Mesendoderm (in vitro differentiated cells): ENCODE data around the gene NOX3.
"Not testable (repeated sequence)": the region's sequence is repeated elsewhere in the genome, so short reads cannot be mapped to it uniquely, and the experiment has no call there.

Experiments
- DNase-seq: peaks from one replicate; pipeline ENCODE4 v3.0.0; 2013
- H2AK5ac ChIP-seq: 2 replicates; pipeline ENCODE4 v1.6.1; 2013; ENCODE audit warnings: low read length, inconsistent platforms
- H2BK120ac ChIP-seq: 2 replicates; pipeline ENCODE4 v1.6.1; 2013; ENCODE audit warnings: low read depth, mild to moderate bottlenecking, low read length, moderate library complexity, mixed read lengths
- H2BK15ac ChIP-seq: replicated peaks from 2 replicates; pipeline ENCODE4 v1.6.1; 2013; ENCODE audit warnings: low read depth, mild to moderate bottlenecking, moderate library complexity
- H2BK5ac ChIP-seq: 2 replicates; pipeline ENCODE4 v1.6.1; 2013; ENCODE audit warnings: low read length, inconsistent platforms
- H3K18ac ChIP-seq: 2 replicates; pipeline ENCODE4 v1.6.1; 2013; ENCODE audit warnings: mild to moderate bottlenecking, low read length, mixed read lengths
- H3K23ac ChIP-seq: one replicate; pipeline ENCODE4 v1.6.1; 2013; ENCODE audit warnings: low read length
- H3K27ac ChIP-seq: 2 replicates; pipeline ENCODE4 v1.5.1; 2013; ENCODE audit warnings: low read depth, mild to moderate bottlenecking, inconsistent platforms, low read length, moderate library complexity
- H3K27me3 ChIP-seq: 2 replicates; pipeline ENCODE4 v1.6.1; 2013; ENCODE audit warnings: low read length, control low read depth, mild to moderate bottlenecking, inconsistent platforms; ENCODE audit not compliant: insufficient read depth, poor library complexity
- H3K36me3 ChIP-seq: 2 replicates; pipeline ENCODE4 v1.6.1; 2013; ENCODE audit warnings: low read length, inconsistent platforms; ENCODE audit not compliant: control insufficient read depth, insufficient read depth
- H3K4ac ChIP-seq: one replicate; pipeline ENCODE4 v1.6.1; 2013; ENCODE audit warnings: low read depth, mild to moderate bottlenecking, low read length, moderate library complexity
- H3K4me1 ChIP-seq: 2 replicates; pipeline ENCODE4 v1.6.1; 2013; ENCODE audit warnings: low read depth, low read length, inconsistent platforms; ENCODE audit not compliant: control insufficient read depth
- H3K4me2 ChIP-seq: 2 replicates; pipeline ENCODE4 v1.6.1; 2013; ENCODE audit warnings: low read length
- H3K4me3 ChIP-seq: 2 replicates; pipeline ENCODE4 v1.5.1; 2013; ENCODE audit warnings: mild to moderate bottlenecking, low read length
- H3K56ac ChIP-seq: one replicate; pipeline ENCODE4 v1.6.1; 2013; ENCODE audit warnings: low read length
- H3K79me1 ChIP-seq: 2 replicates; pipeline ENCODE4 v1.6.1; 2013; ENCODE audit warnings: low read length, inconsistent platforms
- H3K79me2 ChIP-seq: 2 replicates; pipeline ENCODE4 v1.6.1; 2013; ENCODE audit warnings: mild to moderate bottlenecking, low read length; ENCODE audit not compliant: control insufficient read depth, insufficient read depth
- H3K9ac ChIP-seq: 2 replicates; pipeline ENCODE4 v1.6.1; 2013; ENCODE audit warnings: low read length, inconsistent platforms
- H4K5ac ChIP-seq: one replicate; pipeline ENCODE4 v1.6.1; 2013; ENCODE audit warnings: low read length
- H4K8ac ChIP-seq: one replicate; pipeline ENCODE4 v1.6.1; 2013; ENCODE audit warnings: low read depth, mild to moderate bottlenecking, control low read depth, low read length, moderate library complexity
- WGBS: extraction: QIAGEN DNeasy Blood & Tissue Kit; methylation state at CpG from one replicate; pipeline ENCODE4 v1.1.7; 2013; ENCODE audit warnings: low lambda C conversion rate, missing lambda C conversion rate; ENCODE audit not compliant: insufficient coverage; ENCODE audit errors: extremely low coverage; 5-methylcytosine and 5-hydroxymethylcytosine counted together

The NOX3 gene

GRCh38 chr6:155488197-155488596, 32.6 kb upstream of the NOX3 start:
- no CpG with 5 or more reads among the region's 6 CpGs for WGBS
- H3K27me3 ChIP-seq, H3K79me1 ChIP-seq, H3K4me3 ChIP-seq, H2AK5ac ChIP-seq, DNase-seq, H3K36me3 ChIP-seq, H2BK5ac ChIP-seq, H3K4me2 ChIP-seq, H2BK15ac ChIP-seq, H3K18ac ChIP-seq, H4K5ac ChIP-seq, H3K27ac ChIP-seq, H4K8ac ChIP-seq, H3K4ac ChIP-seq, H3K9ac ChIP-seq, H3K56ac ChIP-seq, H3K79me2 ChIP-seq, H3K4me1 ChIP-seq, H2BK120ac ChIP-seq, H3K23ac ChIP-seq: not testable (repeated sequence)

GRCh38 chr6:155487371-155488130, 31.9 kb upstream of the NOX3 start:
- Histone ChIP-seq H4K5ac (no peak overlapping the region), H3K27me3 (no peaks in the 10 kb centered on the region), H3K27ac (no peak overlapping the region), H3K56ac (no peak overlapping the region), H3K4me2 (no peak overlapping the region), H3K79me1 (no peaks in the 10 kb centered on the region), H2BK120ac (no peak overlapping the region), H3K4me1 (no peaks in the 10 kb centered on the region), H3K79me2 (no peaks in the 10 kb centered on the region), H3K18ac (no peak overlapping the region), H4K8ac (no peak overlapping the region), H2BK15ac (no peak overlapping the region), H3K36me3 (no peaks in the 10 kb centered on the region), H2AK5ac (no peak overlapping the region), H3K4me3 (no peak overlapping the region), H2BK5ac (no peak overlapping the region), H3K23ac (no peak overlapping the region), H3K4ac (no peak overlapping the region), H3K9ac (no peak overlapping the region)
- no CpG with 5 or more reads among the region's 5 CpGs for WGBS
- no peak for DNase-seq

- WGBS, result no CpG with 5 or more reads among the region's 5 CpGs
- no peak for DNase-seq
Observed at GRCh38 chr6:155486721-155487294, 31.2 kb upstream of the NOX3 start.

GRCh38 chr6:155485756-155486155, 30.1 kb upstream of the NOX3 start:
- WGBS, result no CpG with 5 or more reads among the region's 4 CpGs
- no peak overlapping the region for H2BK5ac ChIP-seq
- no peaks in the 10 kb centered on the region for H3K79me1 ChIP-seq

More at GRCh38 chr6:155486721-155487294, 31.2 kb upstream of the NOX3 start:
- Histone ChIP-seq H3K4me2 (no peak overlapping the region), H2BK15ac (no peak overlapping the region), H3K79me2 (no peaks in the 10 kb centered on the region), H3K79me1 (no peaks in the 10 kb centered on the region), H3K36me3 (no peaks in the 10 kb centered on the region), H4K5ac (no peak overlapping the region), H3K27me3 (no peaks in the 10 kb centered on the region), H2AK5ac (no peak overlapping the region), H3K4me1 (no peaks in the 10 kb centered on the region), H3K18ac (no peak overlapping the region), H3K4ac (no peak overlapping the region), H2BK120ac (no peak overlapping the region), H3K9ac (no peak overlapping the region), H3K56ac (no peak overlapping the region), H3K23ac (no peak overlapping the region), H2BK5ac (no peak overlapping the region), H3K4me3 (no peak overlapping the region), H4K8ac (no peak overlapping the region), H3K27ac (no peak overlapping the region)

GRCh38 chr6:155483858-155484257, 28.2 kb upstream of the NOX3 start:
- Histone ChIP-seq H3K4me3 (no peak overlapping the region), H2BK5ac (no peak overlapping the region), H3K27me3 (no peaks in the 10 kb centered on the region), H4K5ac (no peak overlapping the region), H3K79me1 (no peaks in the 10 kb centered on the region), H4K8ac (no peak overlapping the region), H3K23ac (no peak overlapping the region), H3K9ac (no peak overlapping the region), H3K18ac (no peak overlapping the region), H3K36me3 (no peaks in the 10 kb centered on the region), H3K79me2 (no peaks in the 10 kb centered on the region), H3K4me2 (no peak overlapping the region), H2BK120ac (no peak overlapping the region), H2BK15ac (no peak overlapping the region), H3K56ac (no peak overlapping the region), H3K4me1 (no peaks in the 10 kb centered on the region), H3K27ac (no peak overlapping the region), H2AK5ac (no peak overlapping the region), H3K4ac (no peak overlapping the region)
- WGBS, result no CpG with 5 or more reads among the region's 1 CpG
- DNase-seq, result no peak

More at GRCh38 chr6:155485756-155486155, 30.1 kb upstream of the NOX3 start:
- no peak for DNase-seq
- H4K5ac ChIP-seq, result no peak overlapping the region
- H3K4me1 ChIP-seq, result no peaks in the 10 kb centered on the region
- H3K27ac ChIP-seq, result no peak overlapping the region
- no peaks in the 10 kb centered on the region for H3K36me3 ChIP-seq
- no peak overlapping the region for H3K9ac ChIP-seq
- H3K56ac ChIP-seq, result no peak overlapping the region
- no peak overlapping the region for H2AK5ac ChIP-seq
- H3K79me2 ChIP-seq, result no peaks in the 10 kb centered on the region
- H2BK15ac ChIP-seq, result no peak overlapping the region
- H3K4me3 ChIP-seq, result no peak overlapping the region
- H3K4me2 ChIP-seq, result no peak overlapping the region
- no peaks in the 10 kb centered on the region for H3K27me3 ChIP-seq
- H3K4ac ChIP-seq, result no peak overlapping the region
- H2BK120ac ChIP-seq, result no peak overlapping the region
- no peak overlapping the region for H3K23ac ChIP-seq
- H3K18ac ChIP-seq, result no peak overlapping the region
- no peak overlapping the region for H4K8ac ChIP-seq
